GM12892 (cell line): ENCODE data around the gene KLHL13.

ENCODE experiments used
- POLR2A ChIP-seq: IDR thresholded peaks from 2 replicates; pipeline ENCODE4 v1.6.1; 2011; ENCODE audit warnings: low read depth, low read length, control low read depth
- POLR2AphosphoS5 ChIP-seq: IDR thresholded peaks from 2 replicates; pipeline ENCODE4 v1.6.1; 2011; ENCODE audit warnings: low read depth, low read length, control low read depth
- TAF1 ChIP-seq: IDR thresholded peaks from 2 replicates; pipeline ENCODE4 v1.6.1; 2011; ENCODE audit warnings: low read depth, mild to moderate bottlenecking, control low read depth, low read length, borderline replicate concordance

GRCh38 chrX:117919755-117920154 lies 196.9 kb downstream of the KLHL13 start:
- TF ChIP-seq POLR2A (no peak), TAF1 (no peak), POLR2AphosphoS5 (no peak)
